Measurements from ENCODE around the gene AMACR.
"Not testable (repeated sequence)": the region's sequence is repeated elsewhere in the genome, so short reads cannot be mapped to it uniquely, and the experiment has no call there.

The AMACR gene

GRCh38 chr5:34037726-34038125 lies 29.9 kb upstream of the AMACR start:
- no peak overlapping the region for H3K4me3 ChIP-seq (ENCODE audit: low read depth, low read length)

- H3K4me3 ChIP-seq (ENCODE audit: low read depth, low read length) = no peak overlapping the region
Observed at GRCh38 chr5:34035756-34036155, 27.9 kb upstream of the AMACR start.

- H3K4me3 ChIP-seq (ENCODE audit: low read depth, low read length) = no peak overlapping the region
Observed at GRCh38 chr5:34034534-34035327, 26.9 kb upstream of the AMACR start.

GRCh38 chr5:34031966-34032365 lies 24.1 kb upstream of the AMACR start:
- no peak overlapping the region for H3K4me3 ChIP-seq (ENCODE audit: low read depth, low read length)

GRCh38 chr5:34031117-34031516 lies 23.3 kb upstream of the AMACR start:
- no peak overlapping the region for H3K4me3 ChIP-seq (ENCODE audit: low read depth, low read length)

- not testable (repeated sequence) for H3K4me3 ChIP-seq (ENCODE audit: low read depth, low read length)
Observed at GRCh38 chr5:34030585-34030984, 22.7 kb upstream of the AMACR start.

GRCh38 chr5:34030048-34030447 lies 22.2 kb upstream of the AMACR start:
- no peak overlapping the region for H3K4me3 ChIP-seq (ENCODE audit: low read depth, low read length)

GRCh38 chr5:34028349-34028748 lies 20.5 kb upstream of the AMACR start:
- H3K4me3 ChIP-seq (ENCODE audit: low read depth, low read length) = no peak overlapping the region

- H3K4me3 ChIP-seq (ENCODE audit: low read depth, low read length) = no peak overlapping the region
Observed at GRCh38 chr5:34026089-34026761, 18.4 kb upstream of the AMACR start.

GRCh38 chr5:34022121-34022705 lies 14.4 kb upstream of the AMACR start:
- no peak overlapping the region for H3K4me3 ChIP-seq (ENCODE audit: low read depth, low read length)

- no peak overlapping the region for H3K4me3 ChIP-seq (ENCODE audit: low read depth, low read length)
Observed at GRCh38 chr5:34021334-34021733, 13.5 kb upstream of the AMACR start.

GRCh38 chr5:34020726-34021125 lies 12.9 kb upstream of the AMACR start:
- no peak overlapping the region for H3K4me3 ChIP-seq (ENCODE audit: low read depth, low read length)

- H3K4me3 ChIP-seq (ENCODE audit: low read depth, low read length) = no peak overlapping the region
Observed at GRCh38 chr5:34017254-34017653, 9.4 kb upstream of the AMACR start.

- H3K4me3 ChIP-seq (ENCODE audit: low read depth, low read length) = no peak overlapping the region
Observed at GRCh38 chr5:34016750-34017149, 8.9 kb upstream of the AMACR start.

GRCh38 chr5:34016222-34016621 lies 8.4 kb upstream of the AMACR start:
- no peak overlapping the region for H3K4me3 ChIP-seq (ENCODE audit: low read depth, low read length)

- no peak overlapping the region for H3K4me3 ChIP-seq (ENCODE audit: low read depth, low read length)
Observed at GRCh38 chr5:34015120-34015822, 7.4 kb upstream of the AMACR start.

GRCh38 chr5:34014626-34015025 lies 6.8 kb upstream of the AMACR start:
- no peak overlapping the region for H3K4me3 ChIP-seq (ENCODE audit: low read depth, low read length)

- H3K4me3 ChIP-seq (ENCODE audit: low read depth, low read length) = no peak overlapping the region
Observed at GRCh38 chr5:34013547-34013946, 5.7 kb upstream of the AMACR start.

- H3K4me3 ChIP-seq (ENCODE audit: low read depth, low read length) = no peak overlapping the region
Observed at GRCh38 chr5:34012791-34013190, 4.9 kb upstream of the AMACR start.

- H3K4me3 ChIP-seq (ENCODE audit: low read depth, low read length) = no peak overlapping the region
Observed at GRCh38 chr5:34011536-34011935, 3.7 kb upstream of the AMACR start.

- not testable (repeated sequence) for H3K4me3 ChIP-seq (ENCODE audit: low read depth, low read length)
Observed at GRCh38 chr5:34010146-34010545, 2.3 kb upstream of the AMACR start.

GRCh38 chr5:34009610-34010009 lies 1.8 kb upstream of the AMACR start:
- no peak overlapping the region for H3K4me3 ChIP-seq (ENCODE audit: low read depth, low read length)
